DMS153 treated with DMSO at 0.1 percent for 48 hours (cell line): Measurements from ENCODE around the gene PAN2.
"Not testable (repeated sequence)": the region's sequence is repeated elsewhere in the genome, so short reads cannot be mapped to it uniquely, and the experiment has no call there.

Experiments
- DNase-seq: peaks from one replicate; lab custom pipeline; 2025; ENCODE audit not compliant: unreplicated experiment; lab: John Stamatoyannopoulos, UW

PAN2 gene

DNA sequence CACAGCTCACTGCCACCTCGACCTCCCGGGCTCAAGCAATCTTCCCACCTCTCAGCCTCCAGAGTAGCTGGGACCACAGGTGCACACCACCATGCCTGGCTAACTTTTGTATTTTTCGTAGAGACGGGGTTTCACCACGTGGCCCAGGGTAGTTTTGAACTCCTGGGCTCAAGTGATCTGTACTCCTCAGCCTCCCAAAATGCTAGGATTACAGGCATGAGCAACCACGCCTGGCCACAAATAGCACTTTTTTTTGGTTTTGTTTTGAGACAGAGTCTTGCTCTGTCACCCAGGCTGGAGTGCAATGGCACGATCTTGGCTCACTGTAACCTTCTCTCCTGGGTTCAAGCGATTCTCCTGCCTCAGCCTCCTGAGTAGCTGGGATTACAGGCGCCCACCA, 13.5 kb upstream of the PAN2 start:
- not testable (repeated sequence) for DNase-seq

DNA sequence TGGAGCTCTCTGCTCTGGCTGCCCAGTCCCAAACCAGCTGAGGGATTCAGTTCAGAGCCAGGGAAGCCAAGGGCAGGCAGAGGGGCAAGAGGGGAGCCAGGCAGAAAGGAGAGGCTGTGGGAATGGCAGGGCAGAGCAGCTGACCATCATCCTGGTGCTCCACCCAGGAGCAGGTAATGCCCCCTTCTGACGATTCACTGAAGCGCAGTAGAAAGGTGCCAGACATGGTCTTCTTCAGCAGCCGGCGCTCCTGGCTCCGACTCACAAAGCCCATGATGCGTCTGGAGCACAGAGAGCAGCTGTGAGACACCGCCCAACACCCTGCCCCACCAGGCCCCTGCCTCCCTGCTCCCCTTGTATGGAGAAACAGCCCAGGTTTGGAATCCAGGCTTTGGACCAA, 12.9 kb upstream of the PAN2 start:
- DNase-seq = no peak

DNA sequence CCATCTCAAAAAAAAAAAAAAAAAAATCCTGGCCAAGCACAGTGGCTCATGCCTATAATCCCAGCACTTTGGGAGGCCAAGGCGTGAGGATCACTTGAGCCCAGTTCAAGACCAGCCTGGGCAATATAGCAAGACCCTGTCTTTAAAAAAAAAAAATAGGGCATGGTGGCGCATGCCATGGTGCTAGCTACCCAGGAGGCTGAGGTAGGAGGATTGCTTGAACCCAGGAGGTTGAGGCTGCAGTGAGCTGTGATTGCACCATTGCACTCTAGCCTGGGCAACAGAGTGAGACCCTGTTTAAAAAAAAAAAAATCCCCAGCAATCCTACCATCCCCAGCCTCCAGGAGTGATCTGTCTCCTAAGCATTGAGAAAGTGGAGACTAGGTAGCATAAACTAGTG, 8.5 kb upstream of the PAN2 start:
- not testable (repeated sequence) for DNase-seq

DNA sequence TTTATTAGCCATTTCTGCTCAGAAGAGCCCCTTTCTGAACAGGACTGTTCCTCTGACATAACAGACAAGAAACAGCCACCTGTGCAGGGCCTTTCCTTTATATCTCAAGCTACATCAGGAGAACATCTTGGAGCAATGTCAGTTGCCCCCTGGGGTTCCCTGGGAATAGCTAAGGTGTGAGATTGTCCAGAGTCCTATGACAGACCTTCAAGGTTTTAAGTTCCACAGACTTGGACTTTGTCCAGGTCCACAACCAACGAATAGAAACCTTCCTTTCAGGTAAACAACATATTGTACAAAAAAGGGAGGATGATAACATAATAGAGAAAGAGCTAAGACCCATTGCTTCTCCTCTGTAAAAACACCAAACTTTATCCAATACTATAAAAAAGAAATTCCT, 7.8 kb upstream of the PAN2 start:
- DNase-seq = no peak

DNA sequence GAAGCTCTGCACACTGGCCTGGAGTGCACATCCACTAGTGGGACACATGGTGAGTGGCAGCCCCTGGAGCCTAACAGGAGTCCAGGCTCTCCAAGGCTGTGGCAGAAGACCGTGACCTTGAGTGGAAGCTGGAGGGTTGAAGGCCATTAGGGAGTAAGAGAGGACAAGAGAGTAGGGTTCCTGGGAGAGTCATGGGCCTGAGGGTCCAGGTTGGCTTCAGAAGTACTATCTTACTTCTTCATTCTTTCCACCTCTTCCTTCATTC, 5.3 kb upstream of the PAN2 start:
- no peak for DNase-seq

DNA sequence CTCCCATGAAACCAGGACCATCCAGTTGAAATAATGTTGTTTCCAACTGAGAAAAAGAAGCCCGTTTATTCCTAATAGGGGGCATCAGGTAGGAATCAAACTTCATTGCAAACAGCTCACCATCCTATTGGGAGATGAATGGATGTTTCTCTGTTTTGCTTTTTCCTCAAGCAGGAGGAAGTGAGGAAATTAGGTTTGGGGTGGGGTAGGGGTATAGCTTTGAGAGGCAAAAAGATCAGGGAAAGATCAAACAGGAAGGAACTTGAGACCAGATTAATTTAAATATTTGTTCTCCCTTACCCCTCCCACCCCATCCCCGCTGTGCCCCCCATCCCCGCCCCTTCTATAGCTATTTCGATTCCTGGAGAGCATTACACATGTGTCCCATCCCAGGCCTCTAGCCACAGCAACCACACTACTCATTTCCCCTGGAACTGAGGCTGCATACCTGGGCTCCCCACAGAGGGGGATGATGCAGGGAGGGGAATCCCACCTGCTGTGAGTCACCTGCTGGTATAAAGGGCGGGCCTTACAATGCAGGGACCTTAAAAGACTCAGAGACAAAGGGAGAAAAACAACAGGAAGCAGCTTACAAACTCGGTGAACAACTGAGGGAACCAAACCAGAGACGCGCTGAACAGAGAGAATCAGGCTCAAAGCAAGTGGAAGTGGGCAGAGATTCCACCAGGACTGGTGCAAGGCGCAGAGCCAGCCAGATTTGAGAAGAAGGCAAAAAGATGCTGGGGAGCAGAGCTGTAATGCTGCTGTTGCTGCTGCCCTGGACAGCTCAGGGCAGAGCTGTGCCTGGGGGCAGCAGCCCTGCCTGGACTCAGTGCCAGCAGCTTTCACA, 4.7 kb upstream of the PAN2 start, which contains the start of gene IL23A:
Gene IL23A, plus strand, starts transcription at position 577 of the 850 bp plus-strand sequence. Its CDS starts 161 bp downstream, at position 738.
- peak; percentile 14 for DNase-seq

DNA sequence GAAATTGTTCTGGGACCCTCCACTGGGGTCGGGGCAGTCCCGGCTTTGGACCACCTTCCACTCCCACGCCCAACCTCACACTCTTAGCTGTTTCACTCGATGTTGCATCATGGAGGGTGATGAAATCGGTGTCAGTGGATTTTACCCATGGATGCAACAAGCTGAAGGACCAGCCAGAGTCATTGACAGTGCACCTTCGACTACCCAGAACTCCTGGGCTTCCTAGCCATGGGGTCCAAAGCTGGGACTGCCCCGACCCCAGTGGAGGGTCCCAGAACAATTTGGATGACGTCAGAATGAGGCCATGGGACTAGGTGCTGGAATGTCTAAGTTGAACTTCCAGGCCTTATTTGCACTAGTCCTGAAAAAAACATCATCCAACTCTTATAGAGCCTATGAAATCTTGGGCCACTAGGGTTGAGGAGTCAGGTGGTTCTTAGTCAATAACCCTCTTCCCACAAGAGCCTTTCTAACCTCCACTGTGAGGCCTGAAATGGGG, 4.0 kb upstream of the PAN2 start:
- DNase-seq = no peak

DNA sequence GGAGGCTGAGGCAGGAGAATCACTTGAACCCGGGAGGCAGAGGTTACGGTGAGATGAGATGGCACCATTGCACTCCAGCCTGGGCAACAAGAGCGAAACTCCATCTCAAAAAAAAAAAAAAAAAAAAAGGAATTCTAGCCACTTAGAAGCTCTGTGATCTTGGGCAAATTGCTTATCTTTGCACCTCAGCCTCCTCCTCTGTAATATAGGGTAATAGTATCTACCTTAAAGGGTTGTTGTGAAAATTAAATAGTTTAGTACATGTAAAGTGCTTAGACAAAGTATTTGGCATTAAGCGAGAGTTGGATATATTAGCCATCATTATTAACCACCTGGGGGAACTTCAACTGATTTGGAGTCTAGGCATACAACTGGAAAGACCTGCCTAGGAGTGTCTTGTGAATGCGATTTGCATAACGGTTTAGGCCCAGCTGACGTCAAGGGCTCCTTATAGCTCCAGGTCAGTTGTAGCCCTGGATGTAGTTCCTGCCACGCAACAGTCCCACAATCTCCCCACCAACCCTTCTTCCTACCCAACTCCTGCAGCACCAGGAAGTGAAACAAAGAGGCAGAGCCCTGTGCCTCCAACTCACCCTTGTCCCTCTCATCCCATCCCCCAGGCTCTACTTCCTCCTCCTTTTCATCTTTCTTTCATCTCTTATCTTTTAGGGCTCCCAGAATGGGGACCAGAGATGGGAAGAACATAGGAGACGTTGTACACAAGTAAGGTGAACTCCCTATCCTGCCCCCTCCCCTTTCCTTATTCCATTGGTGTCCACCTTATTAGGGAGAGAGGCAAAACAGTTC, 2.8 kb upstream of the PAN2 start:
- no peak for DNase-seq

DNA sequence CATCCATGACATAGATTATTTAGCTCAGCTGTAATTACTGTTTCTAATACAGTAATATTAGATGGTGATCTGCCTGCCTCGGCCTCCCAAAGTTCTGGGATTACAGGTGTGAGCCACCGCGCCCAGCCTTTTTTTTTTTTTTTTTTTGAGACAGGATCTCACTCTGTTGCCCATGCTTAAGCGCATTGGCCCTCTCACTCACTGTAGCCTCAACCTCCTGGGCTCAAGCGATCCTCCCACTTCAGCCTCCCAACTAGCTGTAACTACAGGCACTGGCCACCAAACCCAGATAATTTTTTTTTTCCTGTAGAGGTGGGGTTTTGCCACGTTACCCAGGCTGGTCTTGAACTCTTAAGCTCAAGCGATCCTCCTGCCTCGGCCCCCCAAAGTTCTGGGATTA, 1.7 kb upstream of the PAN2 start:
- DNase-seq = not testable (repeated sequence)

DNA sequence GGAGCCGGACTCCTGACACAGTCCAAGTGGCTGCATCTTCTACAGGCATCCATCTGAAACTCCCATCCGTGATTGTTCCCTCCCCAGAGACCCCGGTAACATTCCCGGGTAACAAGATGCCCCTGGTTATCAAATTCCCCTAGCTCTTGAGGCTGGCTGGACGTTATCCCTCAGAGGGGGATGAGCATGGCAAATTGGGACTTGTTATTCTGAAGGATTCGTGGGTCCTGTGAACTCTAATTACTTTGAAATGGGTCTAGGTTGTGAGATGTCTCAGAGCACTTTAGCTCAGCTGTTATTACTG, 642 bp upstream of the PAN2 start:
- no peak for DNase-seq

DNA sequence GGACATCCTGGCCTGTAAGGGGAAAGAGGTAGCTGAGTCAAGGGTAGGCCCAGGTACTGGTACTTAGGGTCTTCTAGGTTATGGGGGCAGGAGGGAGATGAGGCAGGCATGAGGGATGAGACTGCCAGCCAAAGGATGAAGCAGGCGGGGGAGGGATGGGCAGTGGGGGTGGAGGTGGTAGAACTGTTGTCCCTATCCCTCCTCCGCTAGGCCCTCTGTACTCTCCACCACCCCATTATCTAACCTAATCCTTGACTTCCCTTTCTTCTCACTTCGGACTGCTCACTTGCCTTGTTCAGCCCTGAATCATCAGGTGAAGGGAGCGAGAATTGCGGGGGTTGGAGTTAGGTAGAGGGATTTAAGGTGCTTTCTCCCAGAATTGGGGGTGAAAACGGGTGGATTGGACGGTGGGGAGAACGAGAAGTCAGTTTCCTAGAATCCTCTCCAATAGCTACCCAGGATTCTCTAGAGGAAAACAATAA, 562 bp downstream of the PAN2 start:
- no peak for DNase-seq

DNA sequence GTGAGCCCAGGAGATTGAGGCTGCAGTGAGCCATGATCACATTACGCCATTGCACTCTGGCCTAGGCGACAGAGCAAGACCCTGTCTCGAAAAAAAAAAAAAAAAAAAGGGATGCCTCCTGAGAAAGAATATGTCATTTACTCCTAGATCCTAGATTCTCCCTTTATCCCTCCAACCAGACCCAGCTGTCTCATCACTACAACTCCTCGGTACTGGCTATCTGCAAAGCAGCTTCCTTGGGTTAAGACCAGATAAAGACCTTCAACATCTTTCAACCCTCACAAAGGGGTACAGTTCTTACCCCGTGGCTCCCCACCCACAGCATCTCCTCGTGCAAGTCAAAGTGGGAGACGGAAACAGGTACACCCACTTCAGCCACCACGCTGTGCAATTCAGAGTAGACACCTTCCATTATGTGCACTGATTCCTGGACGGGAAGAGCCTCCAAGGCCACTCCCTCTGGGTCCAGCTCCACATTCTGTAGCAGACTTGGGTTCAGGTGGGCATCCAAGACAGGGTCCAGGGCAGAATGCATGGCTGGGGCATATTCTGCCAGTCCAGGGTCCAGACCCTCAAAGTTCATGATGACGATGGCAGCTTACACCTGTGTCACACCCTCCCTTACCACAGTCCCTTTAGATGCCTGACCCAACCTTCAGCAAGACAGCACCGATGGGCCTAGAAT, 1.1 kb downstream of the PAN2 start:
- no peak for DNase-seq

DNA sequence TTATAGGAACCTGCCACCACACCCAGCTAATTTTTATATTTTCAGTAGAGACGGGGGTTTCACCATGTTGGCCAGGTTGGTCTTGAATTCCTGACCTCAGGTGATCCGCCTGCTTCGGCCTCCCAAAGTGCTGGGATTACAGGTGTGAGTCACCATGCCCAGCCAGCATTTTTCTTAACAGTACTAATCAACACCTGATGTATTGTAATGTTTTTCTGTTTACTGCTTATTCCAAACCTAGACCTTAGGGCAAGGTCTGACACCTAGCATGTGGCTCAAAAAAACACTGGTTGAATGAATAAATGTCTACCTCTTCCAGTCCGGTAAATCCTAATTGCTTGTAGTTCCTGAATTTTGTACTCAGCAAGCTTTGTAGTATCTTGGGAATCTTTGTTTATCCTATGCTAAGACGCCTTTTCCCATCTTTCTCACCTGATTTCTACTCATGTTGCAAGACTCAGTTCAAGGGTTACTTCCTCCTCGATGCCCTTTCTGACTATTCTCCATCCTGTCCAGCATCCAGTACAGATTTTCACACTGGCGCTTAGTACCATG, 2.8 kb downstream of the PAN2 start:
- no peak for DNase-seq

DNA sequence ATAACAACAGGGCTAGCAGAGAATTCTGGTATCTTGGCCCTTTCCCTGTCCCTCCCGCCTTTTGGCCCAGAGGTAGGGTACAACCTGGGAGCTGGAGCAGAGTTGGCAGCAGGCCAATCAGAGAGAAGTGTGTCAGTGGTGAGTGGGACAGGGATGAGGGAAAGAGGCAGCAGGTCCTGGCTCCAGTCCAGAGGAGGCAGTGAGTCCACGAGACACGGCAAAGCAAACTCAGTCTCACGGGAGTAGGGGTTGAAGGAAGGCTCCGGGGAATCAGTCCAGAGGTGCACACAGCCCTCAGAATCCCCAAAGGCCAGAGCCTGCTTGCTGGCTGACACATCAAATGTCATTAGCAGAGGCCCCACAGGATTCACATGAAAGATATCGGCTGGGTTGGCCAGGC, 7.3 kb downstream of the PAN2 start:
- no peak for DNase-seq

DNA sequence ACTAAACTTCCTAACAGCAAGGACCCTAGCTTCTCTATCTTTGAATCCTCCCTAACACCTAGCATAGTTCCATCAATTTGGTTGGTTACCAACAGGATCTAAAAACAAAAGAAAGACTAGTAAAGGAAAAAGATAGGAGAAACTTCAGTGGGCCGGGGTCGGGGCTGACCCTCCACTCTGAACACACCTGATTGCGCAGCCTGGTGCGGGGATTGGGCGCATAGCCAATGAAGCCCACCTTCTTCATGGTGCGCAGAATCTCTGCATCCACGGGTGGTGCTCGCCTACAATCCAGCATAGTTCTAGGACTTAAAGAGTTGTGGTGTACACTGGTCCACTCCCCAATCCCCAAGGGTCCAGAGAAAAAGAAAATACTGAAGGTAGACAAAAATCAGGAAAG, 7.7 kb downstream of the PAN2 start:
- DNase-seq = no peak

DNA sequence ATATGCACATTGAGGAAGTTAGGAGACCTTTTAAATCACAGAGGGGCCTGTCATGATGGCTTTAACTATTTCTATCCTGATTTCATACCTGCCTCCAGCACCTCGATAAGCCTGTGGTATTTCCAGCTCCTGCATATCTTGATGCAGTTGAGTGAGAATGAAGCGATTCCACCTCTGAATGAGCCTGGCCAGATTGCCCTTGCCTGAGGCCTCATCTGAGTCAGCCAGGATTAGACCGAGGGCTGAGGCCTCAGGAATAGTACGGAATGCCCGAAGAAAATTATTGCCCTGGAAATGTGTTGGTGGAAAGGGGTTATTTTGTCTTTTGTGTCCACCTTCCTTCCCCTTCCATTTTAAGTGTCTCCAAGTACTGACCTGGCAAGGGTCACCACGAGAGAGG, 9.6 kb downstream of the PAN2 start:
- no peak for DNase-seq

DNA sequence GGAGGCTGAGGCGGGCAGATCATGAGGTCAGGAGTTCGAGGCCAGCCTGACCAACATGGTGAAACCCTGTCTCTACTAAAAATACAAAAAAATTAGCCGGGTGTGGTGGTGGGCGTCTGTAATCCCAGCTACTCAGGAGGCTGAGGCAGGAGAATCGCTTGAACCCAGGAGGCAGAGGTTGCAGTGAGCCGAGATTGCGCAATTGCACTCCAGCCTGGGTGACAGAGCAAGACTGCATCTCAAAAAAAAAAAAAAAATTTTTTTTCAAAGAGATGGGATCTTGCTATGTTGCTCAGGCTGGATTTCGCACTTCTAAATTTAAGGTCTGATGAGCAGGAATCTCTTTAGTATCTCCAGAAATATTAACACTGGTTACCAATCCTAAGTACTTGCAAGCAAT, 12.2 kb downstream of the PAN2 start:
- not testable (repeated sequence) for DNase-seq

DNA sequence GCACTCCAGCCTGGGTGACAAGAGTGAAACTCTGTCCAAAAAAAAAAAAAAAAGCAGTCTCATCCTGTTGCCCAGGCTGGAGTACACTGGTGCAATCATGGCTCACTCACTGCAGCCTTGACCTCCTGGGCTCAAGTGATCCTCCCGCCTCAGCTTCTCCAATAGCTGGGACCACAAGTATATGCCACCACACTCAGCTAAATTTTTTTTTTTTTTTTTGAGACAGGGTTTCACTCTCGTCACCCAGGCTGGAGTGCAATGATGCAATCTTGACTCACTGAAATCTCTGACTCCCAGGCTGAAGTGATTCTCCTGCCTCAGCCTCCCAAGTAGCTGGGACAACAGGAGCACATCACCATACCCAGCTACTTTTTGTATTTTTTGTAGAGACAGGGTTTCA, 12.8 kb downstream of the PAN2 start:
- DNase-seq = no peak

DNA sequence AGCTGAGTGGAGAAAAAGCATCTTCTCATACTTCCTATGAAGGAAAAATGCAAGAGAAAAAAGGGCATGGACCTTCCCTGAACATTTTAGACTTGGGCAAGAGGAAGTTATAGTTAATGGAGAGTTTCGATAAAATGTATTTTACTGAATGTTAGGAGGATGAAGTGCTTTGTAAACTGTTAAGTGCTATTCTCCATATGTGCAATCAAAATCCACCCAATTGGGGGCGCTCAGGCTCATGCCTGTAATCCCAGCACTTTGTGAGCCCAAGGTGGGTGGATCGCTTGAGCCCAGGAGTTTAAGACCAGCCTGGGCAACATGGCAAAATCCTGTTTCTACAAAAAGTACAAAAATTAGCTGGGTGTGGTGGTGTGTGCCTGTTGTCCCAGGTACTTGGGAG, 16.1 kb downstream of the PAN2 start:
- no peak for DNase-seq

DNA sequence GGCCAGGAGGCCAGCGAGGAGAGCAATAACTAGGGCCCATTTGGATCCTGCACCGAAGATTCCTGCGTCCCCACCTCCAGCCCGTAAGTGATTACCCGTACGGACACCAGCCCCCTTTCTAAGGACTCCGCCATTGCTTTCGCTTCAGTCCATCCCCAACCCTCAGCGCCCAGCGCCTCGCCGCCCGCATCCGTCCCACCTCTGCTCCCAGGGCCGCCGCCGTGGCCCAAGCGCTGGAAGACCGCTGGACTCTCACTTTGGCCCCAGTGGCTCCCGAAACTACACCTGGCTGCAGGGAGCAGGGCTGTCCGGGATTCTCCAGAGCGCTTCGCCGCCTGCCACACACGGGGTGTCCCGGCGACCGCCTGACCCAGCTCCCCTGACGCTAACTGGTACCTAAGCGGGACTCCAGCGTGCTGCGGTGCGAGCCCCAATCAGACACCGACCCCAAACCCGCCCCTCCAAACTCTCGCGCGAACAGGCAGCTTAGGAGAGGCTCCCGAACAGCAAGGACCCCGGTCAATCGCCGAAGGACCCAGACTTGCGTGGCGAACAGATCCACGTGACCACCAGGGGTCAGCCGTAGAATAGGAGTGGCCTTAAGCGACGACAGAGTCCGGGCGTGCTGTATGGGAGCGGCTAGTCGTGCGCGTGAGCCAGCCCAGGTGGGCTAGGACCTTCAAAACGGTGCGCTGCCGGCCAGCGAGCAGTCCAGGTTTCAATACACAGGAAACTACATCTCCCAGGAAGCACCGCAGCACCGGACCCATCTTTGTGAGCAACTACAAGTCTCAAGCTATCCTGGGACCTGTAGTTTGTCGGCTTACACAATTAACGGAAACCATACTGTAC, 18.0 kb downstream of the PAN2 start, which contains the start of gene CNPY2:
Gene CNPY2, minus strand, starts transcription at position 367 of the 852 bp plus-strand sequence. CDS start 771 bp downstream, outside the sequence.
- peak; percentile 98 for DNase-seq
